GM18951 (cell line): ENCODE results near the gene ALDOA.

ENCODE experiments used
- POLR2A ChIP-seq: IDR thresholded peaks from 4 replicates; pipeline ENCODE4 v1.6.1; 2011; ENCODE audit warnings: mild to moderate bottlenecking; ENCODE audit not compliant: insufficient read length, insufficient read depth; ENCODE audit errors: extremely low read depth
- in situ Hi-C: fragments of 300-500 bp; cut with MboI; formaldehyde crosslinking; loops from one replicate; pipeline ENCODE4 v1.12.0; 2022; ENCODE audit warnings: low sequenced_read_pairs, mixed read lengths, inconsistent platforms; ENCODE audit not compliant: unreplicated experiment

The ALDOA gene

GRCh38 chr16:30052671-30053372 lies 12.7 kb upstream of the ALDOA start:
- TF ChIP-seq POLR2A: peak; percentile 45
- in situ Hi-C loops: no loop called here

DNA sequence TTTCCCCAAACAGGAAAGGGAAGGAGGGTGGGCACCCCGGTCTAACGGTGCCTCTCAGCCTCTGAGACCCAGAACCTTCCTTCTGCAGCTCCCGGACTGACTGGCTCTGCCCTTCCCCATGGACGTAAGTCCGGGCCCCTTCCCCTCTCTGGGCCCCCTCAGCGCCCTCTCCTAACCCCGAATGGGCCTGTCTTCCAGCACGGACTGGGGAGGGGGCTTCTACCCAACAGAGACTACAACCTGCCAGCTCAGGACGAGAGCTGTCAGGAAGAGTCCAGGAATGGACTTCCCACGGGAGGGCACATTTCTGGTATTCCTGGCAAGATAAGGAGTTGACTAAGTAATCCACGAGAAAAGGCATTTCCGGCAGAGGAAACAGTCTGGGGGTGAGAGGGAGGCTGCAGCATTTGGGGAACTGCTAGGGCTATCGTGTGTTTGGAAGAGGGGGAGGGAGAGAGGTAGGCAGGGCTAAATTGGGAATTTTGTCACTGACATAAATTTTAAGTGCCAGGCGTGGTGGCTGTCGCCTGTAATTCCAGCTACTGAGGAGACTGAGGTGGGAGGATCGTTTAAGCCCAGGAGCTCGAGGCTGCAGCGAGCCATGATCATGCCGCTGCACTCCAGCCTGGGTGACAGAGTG lies 12.1 kb upstream of the ALDOA start:
- in situ Hi-C loops: no loop called here
- no peak for TF ChIP-seq POLR2A

GRCh38 chr16:30054451-30054850 lies 11.1 kb upstream of the ALDOA start:
- TF ChIP-seq POLR2A: no peak
- in situ Hi-C loops: no loop called here

DNA sequence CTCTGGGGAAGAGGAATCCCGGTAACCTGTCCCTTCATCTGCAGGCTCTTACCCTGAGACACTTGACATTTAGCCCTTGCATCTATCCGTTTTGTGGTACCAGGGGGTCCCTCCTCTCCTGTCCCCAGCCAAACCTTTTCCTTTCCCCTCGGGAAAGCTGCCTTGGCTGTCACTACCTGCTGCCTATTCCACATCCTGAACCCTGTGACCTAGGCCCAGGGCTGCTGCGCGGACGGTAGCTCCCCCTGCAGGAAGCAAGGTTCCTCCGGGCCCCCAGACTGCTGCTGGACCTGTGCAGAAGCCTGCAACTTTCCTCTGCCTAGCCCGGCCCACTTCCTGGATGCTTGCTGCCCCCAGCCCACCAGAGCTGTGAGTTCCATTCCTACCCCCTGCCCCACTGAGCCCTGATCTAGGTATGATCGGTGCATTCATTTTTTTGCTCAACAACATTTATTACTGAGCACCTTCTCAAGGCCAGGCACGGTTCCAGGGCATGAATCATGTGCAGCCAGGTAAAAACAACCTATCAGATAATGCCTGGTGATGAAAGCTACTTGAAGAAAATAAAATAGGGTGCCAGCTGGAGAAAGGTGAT lies 10.5 kb upstream of the ALDOA start:
- in situ Hi-C loops: no loop called here

DNA sequence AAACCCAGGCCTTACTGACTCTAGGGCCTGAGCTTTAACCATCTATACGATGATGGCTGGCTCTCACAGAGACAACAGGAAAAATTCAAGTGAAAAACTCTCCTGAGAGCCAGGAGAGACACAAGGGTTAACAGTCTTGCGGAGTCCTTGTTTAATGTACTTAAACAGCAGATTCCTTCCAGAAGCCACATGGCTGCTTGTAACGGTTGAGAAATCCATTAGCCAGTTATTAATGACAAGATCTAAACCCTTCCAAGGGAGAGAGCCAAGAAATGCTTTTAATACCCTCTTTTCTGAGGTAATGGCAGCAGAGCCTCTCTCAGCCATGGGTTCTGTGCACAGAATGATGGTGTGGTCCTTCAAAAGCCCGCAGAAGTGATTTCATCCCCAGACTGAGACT lies 5.2 kb upstream of the ALDOA start:
- in situ Hi-C loops: no loop called here
- TF ChIP-seq POLR2A: no peak

More for the DNA sequence above, 10.5 kb upstream of the ALDOA start:
- no peak for TF ChIP-seq POLR2A

DNA sequence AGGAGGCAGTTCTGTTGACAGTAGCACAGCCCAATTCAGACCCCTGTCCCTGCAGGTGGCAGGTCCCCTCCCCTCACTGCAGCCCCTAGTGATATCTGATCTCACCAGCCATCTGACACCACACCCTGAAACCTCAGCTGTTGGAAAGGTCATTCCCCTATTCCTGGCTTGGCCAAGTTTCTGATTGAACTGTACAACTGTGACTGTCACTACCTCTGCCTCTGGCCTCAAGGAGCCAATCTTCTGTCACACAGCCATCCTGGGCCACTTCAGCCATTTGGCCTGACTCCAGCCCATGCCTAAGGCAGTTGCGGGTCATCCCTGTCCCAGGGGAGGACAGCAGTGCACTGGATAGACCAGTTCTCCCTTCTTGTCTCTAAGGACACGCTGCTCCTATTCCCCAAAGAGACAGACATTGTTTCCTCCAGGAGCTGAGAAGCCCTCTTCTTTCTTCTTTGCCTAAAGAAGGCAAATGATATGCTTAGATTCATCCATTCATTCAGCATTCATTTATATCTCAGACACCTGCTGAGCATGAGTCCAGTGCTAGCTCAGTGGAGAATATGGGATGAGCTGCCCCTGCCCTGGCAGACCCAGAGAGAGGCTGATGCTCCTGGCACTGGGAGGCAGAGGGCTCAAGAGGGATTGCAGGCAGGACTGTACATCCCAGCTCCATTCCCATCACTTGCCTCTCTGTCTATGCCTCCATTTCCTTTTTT lies 4.6 kb upstream of the ALDOA start:
- TF ChIP-seq POLR2A: no peak
- in situ Hi-C loops: no loop called here

DNA sequence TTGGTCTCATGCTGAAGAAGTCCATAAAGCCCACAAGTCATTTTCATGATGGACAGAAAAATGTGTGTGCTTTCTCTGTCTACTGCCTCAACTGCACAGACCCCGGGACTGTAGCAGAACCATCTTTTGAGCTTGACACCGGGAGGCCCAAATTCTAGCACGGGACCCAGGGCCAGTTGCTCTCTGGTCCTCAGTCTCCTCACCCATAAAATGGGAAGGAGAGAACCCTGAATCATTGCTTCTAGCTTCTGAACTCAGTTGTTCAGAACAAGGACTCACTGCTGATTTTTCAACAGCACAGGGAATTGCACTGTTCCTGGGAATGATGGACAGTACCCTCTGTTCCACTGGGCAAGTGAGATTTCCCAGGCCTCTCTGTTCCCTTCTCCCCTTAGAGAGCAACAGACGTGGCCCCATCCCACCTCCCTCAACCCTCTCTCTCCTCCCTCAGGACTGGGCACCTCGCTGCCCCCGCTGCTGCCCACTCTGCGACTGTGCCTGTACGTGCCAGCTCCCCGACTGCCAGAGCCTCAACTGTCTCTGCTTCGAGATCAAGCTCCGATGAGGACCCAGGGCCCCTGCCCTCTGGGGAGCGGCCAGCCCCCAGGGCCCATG lies 2.2 kb upstream of the ALDOA start:
- in situ Hi-C loops: no loop called here
- no peak for TF ChIP-seq POLR2A

DNA sequence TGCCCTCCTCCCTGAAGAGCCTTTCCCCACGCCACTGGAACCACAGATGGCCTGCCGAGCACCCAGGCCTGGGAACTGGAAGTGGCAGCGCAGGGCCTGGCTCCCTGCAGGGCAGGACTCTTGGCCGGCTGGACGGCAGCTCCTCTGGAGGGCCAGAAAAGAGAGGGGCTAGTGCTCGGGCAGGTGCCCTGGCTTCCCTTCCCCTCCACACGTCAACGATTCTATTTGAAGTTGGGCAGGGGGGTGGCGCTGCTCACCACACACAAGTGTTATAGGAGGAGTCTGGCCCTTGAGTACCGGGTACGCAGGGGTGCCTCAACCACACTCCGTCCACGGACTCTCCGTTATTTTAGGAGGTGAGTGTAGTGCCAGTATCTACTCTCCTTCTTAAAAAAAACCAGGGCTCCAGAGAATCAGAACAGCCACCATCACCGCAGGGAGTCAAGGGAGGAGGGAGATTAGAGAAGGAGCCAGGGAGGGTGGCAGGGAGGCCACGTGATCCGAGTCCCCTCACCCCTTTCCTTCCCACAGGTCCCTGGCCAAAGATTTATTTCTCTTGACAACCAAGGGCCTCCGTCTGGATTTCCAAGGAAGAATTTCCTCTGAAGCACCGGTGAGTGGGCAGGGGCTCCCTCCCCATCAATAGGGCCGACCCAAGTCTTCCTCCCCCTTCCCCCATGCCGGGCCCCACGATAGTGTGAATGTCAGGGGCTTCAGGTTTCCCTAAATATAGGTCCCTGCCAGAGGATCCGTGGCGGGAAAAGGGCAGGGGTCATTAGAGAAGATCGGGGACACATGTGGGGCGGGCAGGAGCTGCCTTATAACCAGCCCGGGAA lies 1.4 kb upstream of the ALDOA start:
- in situ Hi-C loops: no loop called here
- peak; percentile 73 for TF ChIP-seq POLR2A

DNA sequence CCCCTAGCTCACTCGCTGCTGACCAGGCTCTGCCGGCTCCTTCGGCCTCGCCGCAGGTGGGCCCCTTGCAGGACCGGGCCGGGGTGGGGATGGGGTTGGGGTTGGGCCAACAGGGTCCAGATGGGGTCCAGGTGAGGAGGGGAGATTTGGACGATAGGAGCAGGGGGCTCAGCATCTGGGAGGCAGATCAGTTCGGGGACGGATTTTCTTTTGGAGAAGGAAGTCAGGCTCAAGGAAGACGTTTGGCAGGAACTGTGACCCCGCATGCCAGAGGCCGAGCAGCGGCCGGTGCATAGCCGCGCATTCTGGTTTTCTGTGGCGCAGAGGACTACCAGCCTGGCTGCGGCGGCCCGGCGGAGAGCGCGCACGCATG lies 845 bp upstream of the ALDOA start:
- no peak for TF ChIP-seq POLR2A
- in situ Hi-C loops: no loop called here

- in situ Hi-C loops: no loop called here
- no peak for TF ChIP-seq POLR2A
Observed at GRCh38 chr16:30065943-30066760, 592 bp downstream of the ALDOA start.

DNA sequence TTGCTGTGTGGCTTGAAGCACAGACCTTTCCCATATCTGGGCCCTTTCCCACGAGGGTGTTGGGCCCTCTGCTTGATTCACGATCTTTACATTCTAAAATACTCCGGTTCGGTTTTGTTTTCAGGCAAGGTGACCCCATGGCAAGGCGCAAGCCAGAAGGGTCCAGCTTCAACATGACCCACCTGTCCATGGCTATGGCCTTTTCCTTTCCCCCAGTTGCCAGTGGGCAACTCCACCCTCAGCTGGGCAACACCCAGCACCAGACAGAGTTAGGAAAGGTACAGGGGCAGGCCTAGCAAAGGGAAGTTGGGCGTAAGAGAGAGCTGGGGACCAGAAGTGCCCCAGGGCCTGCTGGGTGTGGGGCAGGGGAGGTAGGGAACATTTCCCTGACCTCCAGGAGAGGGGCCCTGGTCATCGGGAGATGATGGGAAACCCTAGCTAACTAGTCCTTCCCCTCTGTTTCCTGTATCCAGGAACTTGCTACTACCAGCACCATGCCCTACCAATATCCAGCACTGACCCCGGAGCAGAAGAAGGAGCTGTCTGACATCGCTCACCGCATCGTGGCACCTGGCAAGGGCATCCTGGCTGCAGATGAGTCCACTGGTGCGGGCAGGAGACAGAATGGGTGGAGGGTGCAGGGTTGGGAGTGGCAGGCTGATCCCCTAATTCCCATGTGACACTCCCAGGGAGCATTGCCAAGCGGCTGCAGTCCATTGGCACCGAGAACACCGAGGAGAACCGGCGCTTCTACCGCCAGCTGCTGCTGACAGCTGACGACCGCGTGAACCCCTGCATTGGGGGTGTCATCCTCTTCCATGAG lies 1.4 kb downstream of the ALDOA start:
- in situ Hi-C loops: no loop called here

DNA sequence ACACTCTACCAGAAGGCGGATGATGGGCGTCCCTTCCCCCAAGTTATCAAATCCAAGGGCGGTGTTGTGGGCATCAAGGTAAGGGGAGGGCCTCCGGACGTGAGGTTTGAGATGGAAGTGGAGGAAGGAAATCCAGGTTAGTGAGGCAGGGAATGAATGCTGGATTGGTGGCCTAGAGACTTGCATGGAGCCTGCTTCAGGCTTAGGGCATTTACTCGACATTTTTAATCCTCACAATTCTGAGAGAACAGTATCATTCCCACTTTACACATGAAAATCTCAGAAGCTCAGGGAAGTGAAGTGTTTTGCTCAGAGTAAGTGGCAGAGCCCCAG lies 2.0 kb downstream of the ALDOA start:
- no peak for TF ChIP-seq POLR2A
- in situ Hi-C loops: no loop called here

More for the DNA sequence above, 1.4 kb downstream of the ALDOA start:
- no peak for TF ChIP-seq POLR2A
